Transverse colon (tissue), 4 donors: ENCODE results near the gene ELAVL2. TPM values are rescaled to one million over a fixed set of nuclear protein-coding genes. Genes with fewer than 3 reads are reported as not detected.

Experiments used
- DNase-seq: peaks from one replicate; pipeline ENCODE4 v3.0.0-alpha.2; 2019
- H3K27ac ChIP-seq, 4 donors: fragments of 200-600 bp; sonication (generic); 2 replicates each; pipeline ENCODE4 v1.5.1; 2016 to 2018; ENCODE audit warnings: inconsistent platforms in 4 of 4
- H3K27me3 ChIP-seq: fragments of 200-600 bp; sonication (generic); 2 replicates; pipeline ENCODE4 v1.5.1; 2017; ENCODE audit warnings: inconsistent platforms
- H3K36me3 ChIP-seq, 4 donors: fragments of 200-600 bp; sonication (generic); 2 replicates each; pipeline ENCODE4 v1.5.1; 2017 to 2019; ENCODE audit warnings: inconsistent platforms in 4 of 4
- H3K4me1 ChIP-seq, 4 donors: fragments of 200-600 bp; sonication (generic); 2 replicates each; pipeline ENCODE4 v1.5.1; 2017 to 2020; ENCODE audit warnings: inconsistent platforms in 4 of 4
- H3K4me3 ChIP-seq, 4 donors: fragments of 200-600 bp; sonication (generic); 1 replicate in 1 of 4; 2 replicates in 3 of 4; pipeline versions ENCODE4 v1.5.1 to v1.6.1; 2017 to 2019; ENCODE audit warnings: inconsistent platforms in 4 of 4
- H3K9me3 ChIP-seq, 2 donors: fragments of 200-600 bp; sonication (generic); 2 replicates each; pipeline ENCODE4 v1.5.1; 2017 to 2019; ENCODE audit warnings: inconsistent platforms in 2 of 2
- EP300 ChIP-seq: sonication (generic); formaldehyde crosslinking; IDR thresholded peaks from one replicate; pipeline ENCODE4 v1.6.1; 2017; ENCODE audit warnings: antibody characterized with exemption, low read depth
- POLR2A ChIP-seq: fragments of 450-650 bp; IDR thresholded peaks from one replicate; pipeline ENCODE4 v1.6.1; 2016; ENCODE audit warnings: antibody characterized with exemption, mild to moderate bottlenecking, moderate library complexity
- POLR2AphosphoS5 ChIP-seq, 3 donors: sonication (generic); formaldehyde crosslinking; IDR thresholded peaks; one replicate each; pipeline ENCODE4 v1.6.1; 2016; ENCODE audit warnings: antibody characterized with exemption in 3 of 3
- WGBS, 2 donors: methylation state at CpG; one replicate each; pipeline ENCODE4 v1.1.5; 2018; ENCODE audit warnings: low coverage in 1 of 2; 5-methylcytosine and 5-hydroxymethylcytosine counted together
- in situ Hi-C, 4 donors: fragments of 200-750 bp; cut with MboI; loops; one replicate each; pipeline versions ENCODE4 v1.15.0 to v1.15.1; 2017; ENCODE audit warnings: low sequenced_read_pairs in 3 of 4, low pct_ligation_motif_present in 1 of 4, low pct_unique_long_range_greater_than_20kb in 1 of 4
- intact Hi-C: fragments of 100-400 bp; cut with DNase I; formaldehyde crosslinking; loops from one replicate; pipeline ENCODE4 v1.15.1; 2023; ENCODE audit warnings: low total_unique reads
- total RNA-seq, 4 donors: library from RNA; depleted of rRNA; stranded (reverse); fragments of >200 nt; gene quantifications; one replicate each; pipeline ENCODE4 v1.1.0, GENCODE V29; 2016
- TF ChIP-seq, protein P1 (sequence below), 5 experiments: fragments of 200-600 bp in 3 of 5; fragments of 450-650 bp in 2 of 5; sonication (generic) in 3 of 5; IDR thresholded peaks; 1 replicate in 2 of 5; 2 replicates in 3 of 5; pipeline ENCODE4 v1.5.1; 2016 to 2017; ENCODE audit warnings: antibody characterized with exemption in 5 of 5, inconsistent platforms in 3 of 5, mild to moderate bottlenecking in 2 of 5, moderate library complexity in 1 of 5

Gene ELAVL2
- total RNA-seq, 4 donors from 2014 or later, result 0.41 to 2.2 (median 0.60) TPM; not detected in 1

DNA sequence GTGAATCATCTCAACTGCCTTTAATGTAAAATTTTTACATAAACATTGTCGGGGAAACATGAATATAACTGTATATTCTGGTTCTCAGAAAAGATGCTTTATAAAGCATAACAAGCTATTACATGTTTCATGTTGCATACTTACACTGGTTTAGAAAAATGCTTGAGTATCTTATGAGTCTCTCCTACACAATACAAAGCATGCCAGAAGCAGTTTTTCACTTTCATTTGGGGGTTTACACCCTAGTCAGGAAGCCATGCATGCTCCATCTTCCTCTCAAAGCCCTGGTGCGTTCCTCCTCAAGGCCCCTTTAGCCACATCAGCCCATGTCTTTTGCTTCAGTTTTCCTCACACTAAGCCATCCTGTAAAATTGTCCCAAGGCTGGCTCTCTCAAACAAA, 22.8 kb downstream of the ELAVL2 start:
- no peak for DNase-seq
- intact Hi-C loops (no loop called here), in situ Hi-C loops (no loop called here)
- Histone ChIP-seq H3K4me3 (no peak overlapping the region), H3K36me3 (no peaks in the 10 kb centered on the region), H3K9me3 (no peaks in the 10 kb centered on the region), H3K4me1 (no peaks in the 10 kb centered on the region), H3K27me3 (no peaks in the 10 kb centered on the region), H3K27ac (no peak overlapping the region)
- TF ChIP-seq, protein P1, sequence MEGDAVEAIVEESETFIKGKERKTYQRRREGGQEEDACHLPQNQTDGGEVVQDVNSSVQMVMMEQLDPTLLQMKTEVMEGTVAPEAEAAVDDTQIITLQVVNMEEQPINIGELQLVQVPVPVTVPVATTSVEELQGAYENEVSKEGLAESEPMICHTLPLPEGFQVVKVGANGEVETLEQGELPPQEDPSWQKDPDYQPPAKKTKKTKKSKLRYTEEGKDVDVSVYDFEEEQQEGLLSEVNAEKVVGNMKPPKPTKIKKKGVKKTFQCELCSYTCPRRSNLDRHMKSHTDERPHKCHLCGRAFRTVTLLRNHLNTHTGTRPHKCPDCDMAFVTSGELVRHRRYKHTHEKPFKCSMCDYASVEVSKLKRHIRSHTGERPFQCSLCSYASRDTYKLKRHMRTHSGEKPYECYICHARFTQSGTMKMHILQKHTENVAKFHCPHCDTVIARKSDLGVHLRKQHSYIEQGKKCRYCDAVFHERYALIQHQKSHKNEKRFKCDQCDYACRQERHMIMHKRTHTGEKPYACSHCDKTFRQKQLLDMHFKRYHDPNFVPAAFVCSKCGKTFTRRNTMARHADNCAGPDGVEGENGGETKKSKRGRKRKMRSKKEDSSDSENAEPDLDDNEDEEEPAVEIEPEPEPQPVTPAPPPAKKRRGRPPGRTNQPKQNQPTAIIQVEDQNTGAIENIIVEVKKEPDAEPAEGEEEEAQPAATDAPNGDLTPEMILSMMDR (IDR thresholded peaks at IDR 0.05), result no peak
- TF ChIP-seq EP300 (no peak), POLR2AphosphoS5 (IDR thresholded peaks at IDR 0.05) (no peak), POLR2A (no peak)
- WGBS, 2 donors, result 82 to 87% methylated on average over 2 of the region's 2 CpGs

DNA sequence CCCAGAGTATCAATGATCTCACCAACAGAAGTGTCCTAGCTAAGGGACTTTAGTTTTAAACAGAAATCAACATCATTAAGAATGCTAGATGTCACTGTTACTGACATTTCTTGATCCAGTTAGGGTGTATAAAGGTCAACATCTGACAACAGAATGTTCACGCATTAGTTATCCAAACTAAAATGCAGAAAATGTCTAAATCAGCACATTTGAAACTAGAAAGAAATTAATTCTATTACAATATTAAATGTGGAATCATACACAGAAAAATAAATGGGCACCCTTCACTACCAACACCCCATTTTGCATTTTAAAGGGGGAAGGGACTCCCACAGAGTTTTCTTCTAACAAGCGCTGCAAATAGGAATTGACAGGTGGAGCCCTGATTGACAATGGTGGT, 24.5 kb downstream of the ELAVL2 start:
- no peak overlapping the region for H3K27ac ChIP-seq
- in situ Hi-C loops (no loop called here), intact Hi-C loops (no loop called here)
- 81 to 96% methylated on average over 2 of the region's 2 CpGs for WGBS, 2 donors
- DNase-seq, result no peak
- TF ChIP-seq POLR2AphosphoS5 (IDR thresholded peaks at IDR 0.05) (no peak), POLR2A (no peak), EP300 (no peak)
- TF ChIP-seq, protein P1 (IDR thresholded peaks at IDR 0.05), result no peak
- H3K4me1 ChIP-seq, result no peaks in the 10 kb centered on the region
- H3K4me3 ChIP-seq, result no peak overlapping the region
- H3K9me3 ChIP-seq, result no peaks in the 10 kb centered on the region
- no peaks in the 10 kb centered on the region for H3K36me3 ChIP-seq
- H3K27me3 ChIP-seq, result no peaks in the 10 kb centered on the region

DNA sequence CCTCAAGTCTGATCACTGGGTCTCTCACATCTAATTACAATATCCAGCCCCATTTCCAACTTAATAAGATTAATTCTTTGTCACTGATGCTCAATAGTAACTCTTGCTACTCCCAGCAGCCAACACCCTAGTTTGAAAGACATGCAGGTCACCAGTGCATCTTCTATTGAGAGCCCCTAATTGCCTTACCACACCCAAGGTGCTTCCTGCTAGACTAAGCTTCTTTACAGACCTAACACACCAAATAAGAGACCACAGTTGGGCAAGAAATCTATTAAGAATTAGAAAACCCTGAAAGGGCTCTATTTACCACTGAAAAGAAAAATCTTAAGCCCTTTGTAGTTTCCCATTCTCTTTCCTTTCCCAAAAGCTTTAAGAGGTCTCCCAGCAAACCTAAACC, 26.5 kb downstream of the ELAVL2 start:
- in situ Hi-C loops, result loop anchor here in 1 of 4 donors (25.0 kb wide), 1 partner anchor 88 kb away; no protein-coding TSS in a partner anchor
- no peak overlapping the region for H3K27ac ChIP-seq
- no peak for DNase-seq
- no peaks in the 10 kb centered on the region for H3K27me3 ChIP-seq
- H3K4me1 ChIP-seq, result no peaks in the 10 kb centered on the region
- intact Hi-C loops, result no loop called here
- no peak for TF ChIP-seq POLR2AphosphoS5 (IDR thresholded peaks at IDR 0.05)
- no peak for TF ChIP-seq EP300
- TF ChIP-seq, protein P1 (IDR thresholded peaks at IDR 0.05), result no peak
- no peak for TF ChIP-seq POLR2A
- no peaks in the 10 kb centered on the region for H3K36me3 ChIP-seq
- H3K4me3 ChIP-seq, result no peak overlapping the region
- no peaks in the 10 kb centered on the region for H3K9me3 ChIP-seq

DNA sequence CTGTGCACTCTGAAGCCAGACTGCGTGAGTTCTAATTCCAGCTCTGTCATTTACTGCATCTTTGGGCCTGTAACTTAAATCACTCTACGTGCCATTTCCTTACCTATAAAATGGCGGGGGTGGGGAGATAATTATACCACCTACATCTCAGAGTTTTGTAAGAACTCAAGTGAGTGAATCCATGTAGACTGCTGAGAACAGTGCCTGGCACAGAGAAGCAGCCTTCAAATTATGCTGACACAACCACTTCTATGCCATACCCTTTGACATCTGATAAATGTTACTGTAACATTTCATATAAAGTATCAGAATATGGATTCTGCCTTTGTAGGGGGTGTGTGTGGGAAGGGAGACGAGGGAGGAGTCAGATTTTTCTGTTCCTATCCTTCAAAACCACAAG, 27.7 kb downstream of the ELAVL2 start:
- Histone ChIP-seq H3K9me3 (no peaks in the 10 kb centered on the region), H3K4me3 (no peak overlapping the region), H3K27me3 (no peaks in the 10 kb centered on the region), H3K36me3 (no peaks in the 10 kb centered on the region), H3K27ac (no peak overlapping the region), H3K4me1 (no peaks in the 10 kb centered on the region)
- in situ Hi-C loops (loop anchor here in 1 of 4 donors (25.0 kb wide), 1 partner anchor 89 kb away; no protein-coding TSS in a partner anchor), intact Hi-C loops (no loop called here)
- DNase-seq, result no peak
- WGBS, 2 donors, result 76 to 82% methylated on average over 4 of the region's 4 CpGs
- TF ChIP-seq EP300, result no peak
- TF ChIP-seq, protein P1 (IDR thresholded peaks at IDR 0.05), result no peak
- TF ChIP-seq POLR2A, result no peak
- TF ChIP-seq POLR2AphosphoS5 (IDR thresholded peaks at IDR 0.05), result no peak
